Natural killer cell (primary cell): ENCODE measurements around the gene ADAMTS17. TPM values are rescaled to one million over a fixed set of nuclear protein-coding genes. Genes with fewer than 3 reads are reported as not detected.

Experiments used
- ATAC-seq, 3 donors: fragments of 150-1000 bp in 2 of 3; fragments of 200-7000 bp in 1 of 3; cut with Tn5 transposase; 1 replicate in 1 of 3; 2 replicates in 2 of 3; pipeline ENCODE4 v1.10.0; 2021; ENCODE audit warnings: mild to moderate bottlenecking in 2 of 3, moderate library complexity in 2 of 3
- DNase-seq, 2 donors: peaks; one replicate each; pipeline versions ENCODE4 v3.0.0 to v3.0.0-alpha.2; 2013 to 2021; ENCODE audit warnings: mixed read lengths in 1 of 2
- H3K27ac ChIP-seq: one replicate; pipeline ENCODE4 v1.5.1; 2013; ENCODE audit warnings: mild to moderate bottlenecking, low read length
- H3K27me3 ChIP-seq: one replicate; pipeline ENCODE4 v1.6.1; 2013; ENCODE audit warnings: low read length; ENCODE audit not compliant: control insufficient read depth, insufficient read depth
- H3K36me3 ChIP-seq: one replicate; pipeline ENCODE4 v1.6.1; 2013; ENCODE audit warnings: low read length; ENCODE audit not compliant: control insufficient read depth, insufficient read depth
- H3K4me1 ChIP-seq: one replicate; pipeline ENCODE4 v1.6.1; 2013; ENCODE audit warnings: low read length; ENCODE audit not compliant: control insufficient read depth, insufficient read depth
- H3K4me3 ChIP-seq: one replicate; pipeline ENCODE4 v1.5.1; 2013; ENCODE audit warnings: low read length
- H3K9me3 ChIP-seq: one replicate; pipeline ENCODE4 v1.6.1; 2013; ENCODE audit warnings: low read length; ENCODE audit not compliant: control insufficient read depth, insufficient read depth
- H3K27ac Mint-ChIP-seq, 2 donors: one replicate each; pipeline ENCODE4 v1.8.0; 2022; ENCODE audit warnings: mild to moderate bottlenecking in 2 of 2, mixed read lengths in 2 of 2, moderate library complexity in 1 of 2
- H3K27me3 Mint-ChIP-seq, 2 donors: one replicate each; pipeline ENCODE4 v1.8.0; 2022; ENCODE audit warnings: low read depth in 2 of 2, mixed read lengths in 2 of 2
- H3K36me3 Mint-ChIP-seq: one replicate; pipeline ENCODE4 v1.8.0; 2022; ENCODE audit warnings: mixed read lengths
- H3K4me1 Mint-ChIP-seq, 2 donors: one replicate each; pipeline ENCODE4 v1.8.0; 2022; ENCODE audit warnings: mixed read lengths in 2 of 2
- H3K4me3 Mint-ChIP-seq: one replicate; pipeline ENCODE4 v1.8.0; 2022; ENCODE audit warnings: mild to moderate bottlenecking, moderate library complexity, mixed read lengths
- H3K9me3 Mint-ChIP-seq, 2 donors: one replicate each; pipeline ENCODE4 v1.8.0; 2022; ENCODE audit warnings: mixed read lengths in 2 of 2
- CTCF ChIP-seq: fragments of 200-600 bp; IDR thresholded peaks from one replicate; pipeline ENCODE4 v1.8.0; 2022; ENCODE audit warnings: antibody characterized with exemption
- WGBS: methylation state at CpG from one replicate; pipeline ENCODE4 v1.1.7; 2013; ENCODE audit warnings: missing lambda C conversion rate; ENCODE audit not compliant: insufficient coverage; 5-methylcytosine and 5-hydroxymethylcytosine counted together
- intact Hi-C: fragments of 100-400 bp; cut with micrococcal nuclease; formaldehyde crosslinking; loops from one replicate; pipeline ENCODE4 v1.14.2; 2022
- total RNA-seq, 4 donors: library from RNA; stranded (reverse); fragments of 120-200 nt in 1 of 4; gene quantifications; one replicate each; pipeline versions ENCODE4 v1.2.3 to v1.2.4, GENCODE V29; 2013 to 2022

ADAMTS17 gene
- total RNA-seq, 3 donors from 2014 or later (not counting 1 experiment from before 2014, with no cell fraction given): 4.8 to 9.5 (median 5.3) TPM

- intact Hi-C loops: no loop called here
- Mint-ChIP-seq H3K4me3 (no peak overlapping the region), H3K4me1 (no peaks in the 10 kb centered on the region), H3K27me3 (peaks cover 0 to 7% of the 10 kb centered on the region in 2 donors), H3K27ac (no peak overlapping the region), H3K9me3 (no peaks in the 10 kb centered on the region), H3K36me3 (no peaks in the 10 kb centered on the region)
- no peaks in the 10 kb centered on the region for H3K9me3 ChIP-seq
- H3K4me1 ChIP-seq: no peaks in the 10 kb centered on the region
- no peak overlapping the region for H3K4me3 ChIP-seq
- no peak for DNase-seq
- H3K27ac ChIP-seq: no peak overlapping the region
- TF ChIP-seq CTCF: no peak
- 98% methylated on average over 3 of the region's 3 CpGs for WGBS
- H3K36me3 ChIP-seq: no peaks in the 10 kb centered on the region
- no peaks in the 10 kb centered on the region for H3K27me3 ChIP-seq
- no peak for ATAC-seq
These were observed 177.8 kb downstream of the ADAMTS17 start for GRCh38 chr15:100163961-100164360.

- no peaks in the 10 kb centered on the region for H3K36me3 ChIP-seq
- DNase-seq (no peak), ATAC-seq (no peak)
- Mint-ChIP-seq H3K4me3 (no peak overlapping the region), H3K36me3 (no peaks in the 10 kb centered on the region), H3K27ac (no peak overlapping the region), H3K27me3 (peaks cover 4 to 7% of the 10 kb centered on the region in 2 donors), H3K4me1 (no peaks in the 10 kb centered on the region), H3K9me3 (no peaks in the 10 kb centered on the region)
- no peaks in the 10 kb centered on the region for H3K27me3 ChIP-seq
- H3K27ac ChIP-seq: no peak overlapping the region
- no peak for TF ChIP-seq CTCF
- no peaks in the 10 kb centered on the region for H3K9me3 ChIP-seq
- intact Hi-C loops: no loop called here
- no peaks in the 10 kb centered on the region for H3K4me1 ChIP-seq
- H3K4me3 ChIP-seq: no peak overlapping the region
- 88% methylated on average over 11 of the region's 11 CpGs for WGBS
These were observed 180.8 kb downstream of the ADAMTS17 start for GRCh38 chr15:100160953-100161352.

GRCh38 chr15:100159436-100159835 lies 182.3 kb downstream of the ADAMTS17 start:
- no peaks in the 10 kb centered on the region for H3K4me1 Mint-ChIP-seq
- TF ChIP-seq CTCF: no peak
- H3K9me3 ChIP-seq: no peaks in the 10 kb centered on the region
- intact Hi-C loops: no loop called here
- H3K27me3 ChIP-seq: no peaks in the 10 kb centered on the region
- H3K27me3 Mint-ChIP-seq: peaks cover 4 to 7% of the 10 kb centered on the region in 2 donors
- H3K4me3 ChIP-seq: no peak overlapping the region
- no peaks in the 10 kb centered on the region for H3K36me3 Mint-ChIP-seq
- H3K36me3 ChIP-seq: no peaks in the 10 kb centered on the region
- ATAC-seq: no peak
- DNase-seq: no peak
- no peaks in the 10 kb centered on the region for H3K9me3 Mint-ChIP-seq
- WGBS: 70% methylated on average over 2 of the region's 2 CpGs
- H3K27ac Mint-ChIP-seq: no peak overlapping the region
- H3K4me3 Mint-ChIP-seq: no peak overlapping the region
- H3K4me1 ChIP-seq: no peaks in the 10 kb centered on the region
- H3K27ac ChIP-seq: no peak overlapping the region

- DNase-seq (no peak), ATAC-seq (no peak)
- no peaks in the 10 kb centered on the region for H3K4me1 Mint-ChIP-seq
- peaks cover 0 to 4% of the 10 kb centered on the region in 2 donors for H3K27me3 Mint-ChIP-seq
- no peaks in the 10 kb centered on the region for H3K9me3 ChIP-seq
- no peaks in the 10 kb centered on the region for H3K36me3 Mint-ChIP-seq
- intact Hi-C loops: no loop called here
- no peaks in the 10 kb centered on the region for H3K9me3 Mint-ChIP-seq
- H3K27ac Mint-ChIP-seq: no peak overlapping the region
- no peaks in the 10 kb centered on the region for H3K4me1 ChIP-seq
- WGBS: 69% methylated on average over 3 of the region's 4 CpGs
- no peaks in the 10 kb centered on the region for H3K27me3 ChIP-seq
- H3K4me3 ChIP-seq: no peak overlapping the region
- no peak overlapping the region for H3K27ac ChIP-seq
- H3K36me3 ChIP-seq: no peaks in the 10 kb centered on the region
- no peak for TF ChIP-seq CTCF
- H3K4me3 Mint-ChIP-seq: no peak overlapping the region
These were observed 183.4 kb downstream of the ADAMTS17 start for GRCh38 chr15:100158356-100158755.
